Body of pancreas (tissue), 4 donors: ENCODE measurements around the gene UBE2G2.

ENCODE experiments used
- POLR2A ChIP-seq, 3 donors: fragments of 450-650 bp; IDR thresholded peaks; one replicate each; pipeline ENCODE4 v1.6.1; 2016; ENCODE audit warnings: antibody characterized with exemption in 3 of 3, mild to moderate bottlenecking in 2 of 3
- TF ChIP-seq, protein P1 (sequence below), 7 experiments: fragments of 450-650 bp in 4 of 7; fragments of 200-600 bp in 3 of 7; sonication (generic) in 3 of 7; IDR thresholded peaks; one replicate each; pipeline ENCODE4 v1.5.1; 2016 to 2019; ENCODE audit warnings: antibody characterized with exemption in 7 of 7

DNA sequence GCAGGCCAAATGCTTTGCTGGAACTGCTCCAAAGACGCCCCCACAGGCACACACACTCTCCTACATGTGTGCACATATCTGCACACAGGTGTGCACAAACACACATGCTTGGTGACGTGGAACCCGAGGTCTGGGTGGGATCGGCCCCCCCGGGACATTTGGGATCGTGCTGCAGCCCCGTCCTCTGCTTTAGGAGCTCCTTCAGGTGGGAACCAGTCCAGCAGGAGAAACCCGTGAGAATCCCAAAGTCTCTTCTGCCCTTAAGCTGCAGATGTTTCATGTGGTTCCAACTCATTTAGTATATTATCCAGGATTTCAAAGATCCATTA lies 38.6 kb downstream of the UBE2G2 start:
- TF ChIP-seq, protein P1, sequence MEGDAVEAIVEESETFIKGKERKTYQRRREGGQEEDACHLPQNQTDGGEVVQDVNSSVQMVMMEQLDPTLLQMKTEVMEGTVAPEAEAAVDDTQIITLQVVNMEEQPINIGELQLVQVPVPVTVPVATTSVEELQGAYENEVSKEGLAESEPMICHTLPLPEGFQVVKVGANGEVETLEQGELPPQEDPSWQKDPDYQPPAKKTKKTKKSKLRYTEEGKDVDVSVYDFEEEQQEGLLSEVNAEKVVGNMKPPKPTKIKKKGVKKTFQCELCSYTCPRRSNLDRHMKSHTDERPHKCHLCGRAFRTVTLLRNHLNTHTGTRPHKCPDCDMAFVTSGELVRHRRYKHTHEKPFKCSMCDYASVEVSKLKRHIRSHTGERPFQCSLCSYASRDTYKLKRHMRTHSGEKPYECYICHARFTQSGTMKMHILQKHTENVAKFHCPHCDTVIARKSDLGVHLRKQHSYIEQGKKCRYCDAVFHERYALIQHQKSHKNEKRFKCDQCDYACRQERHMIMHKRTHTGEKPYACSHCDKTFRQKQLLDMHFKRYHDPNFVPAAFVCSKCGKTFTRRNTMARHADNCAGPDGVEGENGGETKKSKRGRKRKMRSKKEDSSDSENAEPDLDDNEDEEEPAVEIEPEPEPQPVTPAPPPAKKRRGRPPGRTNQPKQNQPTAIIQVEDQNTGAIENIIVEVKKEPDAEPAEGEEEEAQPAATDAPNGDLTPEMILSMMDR (IDR thresholded peaks at IDR 0.05), result no peak
- TF ChIP-seq POLR2A (IDR thresholded peaks at IDR 0.05), result no peak
